MCF 10A (cell line): ENCODE results near the gene NDUFV3. TPM values are rescaled to one million over a fixed set of nuclear protein-coding genes. Genes with fewer than 3 reads are reported as not detected.
"Not testable (repeated sequence)": the region's sequence is repeated elsewhere in the genome, so short reads cannot be mapped to it uniquely, and the experiment has no call there.

ENCODE experiments used
- BruUV-seq: library from RNA; stranded (reverse); fragments of 400-500 nt; replicated peaks from 2 replicates; lab custom pipeline; 2021; lab: Mats Ljungman, UMichigan
- CTCF ChIA-PET: fragments of 300-600 bp; sonication (Branson Sonifier 250); formaldehyde crosslinking; extraction: SDS; loops from one replicate; lab custom pipeline; 2021; ENCODE audit warnings: antibody characterized with exemption, inconsistent platforms; lab: Yijun Ruan, JAX
- POLR2A ChIA-PET: fragments of 300-600, 350-650 bp; sonication (Branson Sonifier 250); formaldehyde crosslinking; extraction: SDS; loops from one replicate; lab custom pipeline; 2020; ENCODE audit warnings: antibody characterized with exemption, inconsistent platforms; lab: Yijun Ruan, JAX
- DNase-seq: peaks from one replicate; pipeline ENCODE4 v3.0.0-alpha.2; 2018; ENCODE audit not compliant: unreplicated experiment
- H3K27ac Mint-ChIP-seq: one replicate; pipeline ENCODE4 v1.8.0; 2022; ENCODE audit warnings: mild to moderate bottlenecking, low read depth, mixed read lengths; ENCODE audit not compliant: unreplicated experiment
- H3K27me3 Mint-ChIP-seq: one replicate; pipeline ENCODE4 v1.8.0; 2022; ENCODE audit warnings: mixed read lengths; ENCODE audit not compliant: insufficient read depth, unreplicated experiment
- H3K36me3 Mint-ChIP-seq: one replicate; pipeline ENCODE4 v1.8.0; 2022; ENCODE audit warnings: mild to moderate bottlenecking, moderate library complexity, mixed read lengths; ENCODE audit not compliant: insufficient read depth, unreplicated experiment
- H3K4me1 Mint-ChIP-seq: one replicate; pipeline ENCODE4 v1.8.0; 2022; ENCODE audit warnings: mixed read lengths; ENCODE audit not compliant: insufficient read depth, unreplicated experiment
- H3K4me3 Mint-ChIP-seq: one replicate; pipeline ENCODE4 v1.8.0; 2022; ENCODE audit warnings: mild to moderate bottlenecking, moderate library complexity, mixed read lengths; ENCODE audit not compliant: unreplicated experiment
- H3K9me3 Mint-ChIP-seq: one replicate; pipeline ENCODE4 v1.8.0; 2022; ENCODE audit warnings: mixed read lengths; ENCODE audit not compliant: unreplicated experiment
- intact Hi-C: fragments of 100-400 bp; cut with micrococcal nuclease; formaldehyde crosslinking; loops from 2 replicates; pipeline ENCODE4 v1.14.1; 2022
- total RNA-seq: library from RNA; stranded (reverse); gene quantifications from 2 replicates; pipeline ENCODE4 v1.2.3, GENCODE V29; 2022
- TF ChIP-seq, protein P1 (sequence below): fragments of 200-600 bp; IDR thresholded peaks from one replicate; pipeline ENCODE4 v1.8.0; 2022; ENCODE audit warnings: antibody characterized with exemption, mild to moderate bottlenecking; ENCODE audit not compliant: unreplicated experiment

NDUFV3 gene
- total RNA-seq, 1 experiment from 2014 or later, result 70.0 TPM

DNA sequence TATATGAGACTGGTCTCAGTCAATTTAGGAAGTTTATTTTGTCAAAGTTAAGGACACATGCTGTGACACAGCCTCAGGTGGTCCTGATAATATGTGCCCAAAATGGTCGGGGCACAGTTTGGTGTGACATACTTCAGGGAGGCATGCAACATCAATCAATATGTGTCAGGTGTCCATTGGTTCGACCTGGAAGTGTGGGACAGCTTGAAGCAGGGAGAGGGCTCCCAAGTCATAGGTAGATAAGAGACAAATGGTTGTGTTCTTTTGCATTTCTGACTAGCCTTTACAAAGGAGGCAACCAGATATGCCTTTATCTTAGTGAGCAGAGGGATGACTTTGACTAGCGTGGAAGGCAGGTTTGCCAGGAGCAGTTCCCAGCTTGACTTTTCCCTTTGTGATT, 36.9 kb downstream of the NDUFV3 start:
- Mint-ChIP-seq H3K9me3 (no peaks in the 10 kb centered on the region), H3K27ac (no peak overlapping the region), H3K4me3 (no peak overlapping the region), H3K4me1 (no peaks in the 10 kb centered on the region), H3K36me3 (peaks cover 5% of the 10 kb centered on the region), H3K27me3 (no peaks in the 10 kb centered on the region)
- no TSS peak for BruUV-seq
- TF ChIP-seq, protein P1, sequence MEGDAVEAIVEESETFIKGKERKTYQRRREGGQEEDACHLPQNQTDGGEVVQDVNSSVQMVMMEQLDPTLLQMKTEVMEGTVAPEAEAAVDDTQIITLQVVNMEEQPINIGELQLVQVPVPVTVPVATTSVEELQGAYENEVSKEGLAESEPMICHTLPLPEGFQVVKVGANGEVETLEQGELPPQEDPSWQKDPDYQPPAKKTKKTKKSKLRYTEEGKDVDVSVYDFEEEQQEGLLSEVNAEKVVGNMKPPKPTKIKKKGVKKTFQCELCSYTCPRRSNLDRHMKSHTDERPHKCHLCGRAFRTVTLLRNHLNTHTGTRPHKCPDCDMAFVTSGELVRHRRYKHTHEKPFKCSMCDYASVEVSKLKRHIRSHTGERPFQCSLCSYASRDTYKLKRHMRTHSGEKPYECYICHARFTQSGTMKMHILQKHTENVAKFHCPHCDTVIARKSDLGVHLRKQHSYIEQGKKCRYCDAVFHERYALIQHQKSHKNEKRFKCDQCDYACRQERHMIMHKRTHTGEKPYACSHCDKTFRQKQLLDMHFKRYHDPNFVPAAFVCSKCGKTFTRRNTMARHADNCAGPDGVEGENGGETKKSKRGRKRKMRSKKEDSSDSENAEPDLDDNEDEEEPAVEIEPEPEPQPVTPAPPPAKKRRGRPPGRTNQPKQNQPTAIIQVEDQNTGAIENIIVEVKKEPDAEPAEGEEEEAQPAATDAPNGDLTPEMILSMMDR, result no peak
- intact Hi-C loops, result no loop called here
- POLR2A ChIA-PET, result interaction anchor here (1.2 kb wide), 2 partner anchors 37 kb away, joined by 4 to 6 read pairs; partner anchors contain the start of gene NDUFV3
- CTCF ChIA-PET, result interaction anchor here (0.7 kb wide), 1 partner anchor 104 kb away, joined by 4 read pairs; no protein-coding TSS in a partner anchor
- DNase-seq, result no peak

DNA sequence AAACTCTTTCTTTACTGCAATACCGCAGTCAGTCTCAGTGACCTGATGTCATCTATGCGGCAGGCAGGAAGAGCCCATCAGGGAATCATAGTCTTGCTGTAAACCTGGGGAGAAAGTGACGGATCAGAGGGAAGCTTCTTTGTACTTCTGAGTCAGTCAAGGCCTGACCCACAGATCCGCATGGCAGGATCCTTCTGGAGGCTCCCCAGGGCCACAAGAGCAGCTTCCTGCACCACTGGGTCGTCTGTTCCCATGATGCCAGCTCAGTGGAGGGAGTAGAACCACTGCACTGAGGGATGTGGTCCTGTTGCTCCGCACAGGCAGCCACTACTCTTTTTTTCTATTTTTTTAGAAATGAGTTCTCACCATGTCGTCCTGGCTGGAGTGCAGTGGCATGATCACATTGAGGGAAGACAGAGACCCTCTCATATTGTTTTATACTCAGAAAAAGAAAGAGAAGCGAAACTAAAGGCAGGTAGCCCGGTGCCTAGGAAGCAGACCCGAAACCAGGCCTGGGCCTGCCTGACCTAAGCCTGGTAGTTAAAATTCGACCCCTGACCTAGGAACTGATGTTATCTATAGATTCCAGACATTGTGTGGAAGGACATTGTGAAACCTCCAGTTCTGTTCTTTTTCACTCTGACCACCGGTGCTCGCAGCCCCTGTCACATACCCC, 38.6 kb downstream of the NDUFV3 start:
- ChIA-PET CTCF (no interaction called here), POLR2A (interaction anchor here (0.6 to 1.2 kb wide), 3 partner anchors 12 to 39 kb away, joined by 3 to 6 read pairs (median 4); partner anchors contain the start of gene NDUFV3)
- peaks cover 5% of the 10 kb centered on the region for H3K36me3 Mint-ChIP-seq
- no peak for DNase-seq
- no peak overlapping the region for H3K27ac Mint-ChIP-seq
- BruUV-seq, result no TSS peak
- H3K9me3 Mint-ChIP-seq, result no peaks in the 10 kb centered on the region
- no peaks in the 10 kb centered on the region for H3K4me1 Mint-ChIP-seq
- H3K27me3 Mint-ChIP-seq, result no peaks in the 10 kb centered on the region
- intact Hi-C loops, result no loop called here
- TF ChIP-seq, protein P1, result no peak
- no peak overlapping the region for H3K4me3 Mint-ChIP-seq

- H3K9me3 Mint-ChIP-seq, H3K36me3 Mint-ChIP-seq, BruUV-seq, H3K4me3 Mint-ChIP-seq, intact Hi-C loops, H3K4me1 Mint-ChIP-seq, DNase-seq, H3K27me3 Mint-ChIP-seq, CTCF ChIA-PET, H3K27ac Mint-ChIP-seq: not testable (repeated sequence)
- POLR2A ChIA-PET, result interaction anchor here (1.0 kb wide), 1 partner anchor 12 kb away, joined by 4 read pairs; no protein-coding TSS in a partner anchor
Observed at GRCh38 chr21:42932378-42933136, 39.4 kb downstream of the NDUFV3 start.

- H3K4me1 Mint-ChIP-seq, H3K36me3 Mint-ChIP-seq, BruUV-seq, H3K4me3 Mint-ChIP-seq, H3K27ac Mint-ChIP-seq, CTCF ChIA-PET, H3K27me3 Mint-ChIP-seq, H3K9me3 Mint-ChIP-seq, intact Hi-C loops, DNase-seq, POLR2A ChIA-PET: not testable (repeated sequence)
Observed at GRCh38 chr21:42933137-42933970, 40.2 kb downstream of the NDUFV3 start.

- H3K27me3 Mint-ChIP-seq, POLR2A ChIA-PET, H3K4me1 Mint-ChIP-seq, CTCF ChIA-PET, H3K9me3 Mint-ChIP-seq, DNase-seq, intact Hi-C loops, BruUV-seq, H3K27ac Mint-ChIP-seq, H3K36me3 Mint-ChIP-seq, H3K4me3 Mint-ChIP-seq: not testable (repeated sequence)
Observed at GRCh38 chr21:42933973-42934372, 40.9 kb downstream of the NDUFV3 start.

DNA sequence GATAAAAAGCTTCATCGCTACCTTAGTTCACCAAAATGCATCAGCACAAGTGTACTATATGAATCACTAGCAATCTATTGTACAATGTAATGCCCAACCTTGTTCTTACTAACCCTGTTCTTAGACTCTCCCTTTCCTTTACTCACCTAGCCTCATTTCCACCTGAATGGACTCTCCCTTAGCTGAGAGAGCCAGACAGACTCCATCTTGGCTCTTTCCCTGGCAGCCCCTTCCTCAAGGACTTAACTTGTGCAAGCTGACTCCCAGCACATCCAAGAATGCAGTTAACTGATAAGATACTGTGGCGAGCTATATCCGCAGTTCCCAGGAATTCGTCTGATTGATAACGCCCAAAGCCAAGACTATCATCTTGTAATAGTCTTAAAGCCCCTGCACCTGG, 43.3 kb downstream of the NDUFV3 start:
- H3K4me3 Mint-ChIP-seq, DNase-seq, CTCF ChIA-PET, H3K36me3 Mint-ChIP-seq, H3K27me3 Mint-ChIP-seq, H3K27ac Mint-ChIP-seq, BruUV-seq, intact Hi-C loops, H3K9me3 Mint-ChIP-seq: not testable (repeated sequence)
- peaks cover 11% of the 10 kb centered on the region for H3K4me1 Mint-ChIP-seq
- POLR2A ChIA-PET, result interaction anchor here (2.1 kb wide), 1 partner anchor 38 kb away, joined by 6 read pairs; the partner anchor contains the start of gene PKNOX1
